Measurements from ENCODE around the gene PCDH19. TPM values are rescaled to one million over a fixed set of nuclear protein-coding genes. Genes with fewer than 3 reads are reported as not detected.

Gene PCDH19
- total and polyA plus RNA-seq, 2 of the 13 experiments (the other 11 are each of a cell fraction or from before 2014, with no cell fraction given) = 0.02 to 0.09 TPM

DNA sequence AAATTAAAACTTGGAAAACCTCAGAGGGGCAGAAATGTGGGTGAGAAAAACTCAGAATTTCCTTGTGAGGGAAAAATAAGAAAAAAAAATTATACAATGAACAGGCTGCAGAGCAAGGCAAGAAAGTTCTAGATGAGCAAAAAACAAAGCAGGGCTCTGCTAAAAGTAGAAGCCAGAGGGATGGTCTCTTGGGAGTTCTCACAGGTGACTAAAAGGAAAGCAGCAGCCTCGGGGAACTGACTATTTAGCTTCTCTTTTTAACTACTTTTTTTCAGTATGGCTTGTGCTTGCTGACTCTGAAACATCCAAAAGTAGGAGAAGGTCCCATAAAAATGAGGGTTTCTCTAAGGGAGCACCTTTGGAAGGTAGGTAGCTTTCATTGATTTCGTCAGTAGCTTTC is 36.4 kb downstream of the PCDH19 start:
- TF ChIP-seq PHF21A (CRISPR knock-in tag; IDR thresholded peaks at IDR 0.05) (no peak), PRMT3 (CRISPR knock-in tag; IDR thresholded peaks at IDR 0.05; ENCODE audit: borderline replicate concordance, low read depth) (no peak), ZNF713 (CRISPR knock-in tag; IDR thresholded peaks at IDR 0.05) (no peak), RXRA (CRISPR knock-in tag; IDR thresholded peaks at IDR 0.05) (no peak), PRPF4 (IDR thresholded peaks at IDR 0.05; ENCODE audit: low read depth, low read length, poor library complexity, severe bottlenecking) (no peak), ATF2 (CRISPR knock-in tag; IDR thresholded peaks at IDR 0.05) (no peak), TARDBP (CRISPR knock-in tag; IDR thresholded peaks at IDR 0.05) (no peak), MEIS2 (CRISPR knock-in tag; IDR thresholded peaks at IDR 0.05) (no peak), NFIB (CRISPR knock-in tag; IDR thresholded peaks at IDR 0.05; ENCODE audit: borderline replicate concordance) (no peak), ZMYM2 (CRISPR knock-in tag; IDR thresholded peaks at IDR 0.05) (no peak), RFX3 (CRISPR knock-in tag; IDR thresholded peaks at IDR 0.05) (no peak), ZBTB10 (CRISPR knock-in tag; IDR thresholded peaks at IDR 0.05; ENCODE audit: borderline replicate concordance) (no peak), JUNB (CRISPR knock-in tag; IDR thresholded peaks at IDR 0.05; ENCODE audit: borderline replicate concordance) (no peak)
- TF ChIP-seq, protein P1, sequence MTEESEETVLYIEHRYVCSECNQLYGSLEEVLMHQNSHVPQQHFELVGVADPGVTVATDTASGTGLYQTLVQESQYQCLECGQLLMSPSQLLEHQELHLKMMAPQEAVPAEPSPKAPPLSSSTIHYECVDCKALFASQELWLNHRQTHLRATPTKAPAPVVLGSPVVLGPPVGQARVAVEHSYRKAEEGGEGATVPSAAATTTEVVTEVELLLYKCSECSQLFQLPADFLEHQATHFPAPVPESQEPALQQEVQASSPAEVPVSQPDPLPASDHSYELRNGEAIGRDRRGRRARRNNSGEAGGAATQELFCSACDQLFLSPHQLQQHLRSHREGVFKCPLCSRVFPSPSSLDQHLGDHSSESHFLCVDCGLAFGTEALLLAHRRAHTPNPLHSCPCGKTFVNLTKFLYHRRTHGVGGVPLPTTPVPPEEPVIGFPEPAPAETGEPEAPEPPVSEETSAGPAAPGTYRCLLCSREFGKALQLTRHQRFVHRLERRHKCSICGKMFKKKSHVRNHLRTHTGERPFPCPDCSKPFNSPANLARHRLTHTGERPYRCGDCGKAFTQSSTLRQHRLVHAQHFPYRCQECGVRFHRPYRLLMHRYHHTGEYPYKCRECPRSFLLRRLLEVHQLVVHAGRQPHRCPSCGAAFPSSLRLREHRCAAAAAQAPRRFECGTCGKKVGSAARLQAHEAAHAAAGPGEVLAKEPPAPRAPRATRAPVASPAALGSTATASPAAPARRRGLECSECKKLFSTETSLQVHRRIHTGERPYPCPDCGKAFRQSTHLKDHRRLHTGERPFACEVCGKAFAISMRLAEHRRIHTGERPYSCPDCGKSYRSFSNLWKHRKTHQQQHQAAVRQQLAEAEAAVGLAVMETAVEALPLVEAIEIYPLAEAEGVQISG (CRISPR knock-in tag; IDR thresholded peaks at IDR 0.05) = no peak
- TF ChIP-seq, protein P2, sequence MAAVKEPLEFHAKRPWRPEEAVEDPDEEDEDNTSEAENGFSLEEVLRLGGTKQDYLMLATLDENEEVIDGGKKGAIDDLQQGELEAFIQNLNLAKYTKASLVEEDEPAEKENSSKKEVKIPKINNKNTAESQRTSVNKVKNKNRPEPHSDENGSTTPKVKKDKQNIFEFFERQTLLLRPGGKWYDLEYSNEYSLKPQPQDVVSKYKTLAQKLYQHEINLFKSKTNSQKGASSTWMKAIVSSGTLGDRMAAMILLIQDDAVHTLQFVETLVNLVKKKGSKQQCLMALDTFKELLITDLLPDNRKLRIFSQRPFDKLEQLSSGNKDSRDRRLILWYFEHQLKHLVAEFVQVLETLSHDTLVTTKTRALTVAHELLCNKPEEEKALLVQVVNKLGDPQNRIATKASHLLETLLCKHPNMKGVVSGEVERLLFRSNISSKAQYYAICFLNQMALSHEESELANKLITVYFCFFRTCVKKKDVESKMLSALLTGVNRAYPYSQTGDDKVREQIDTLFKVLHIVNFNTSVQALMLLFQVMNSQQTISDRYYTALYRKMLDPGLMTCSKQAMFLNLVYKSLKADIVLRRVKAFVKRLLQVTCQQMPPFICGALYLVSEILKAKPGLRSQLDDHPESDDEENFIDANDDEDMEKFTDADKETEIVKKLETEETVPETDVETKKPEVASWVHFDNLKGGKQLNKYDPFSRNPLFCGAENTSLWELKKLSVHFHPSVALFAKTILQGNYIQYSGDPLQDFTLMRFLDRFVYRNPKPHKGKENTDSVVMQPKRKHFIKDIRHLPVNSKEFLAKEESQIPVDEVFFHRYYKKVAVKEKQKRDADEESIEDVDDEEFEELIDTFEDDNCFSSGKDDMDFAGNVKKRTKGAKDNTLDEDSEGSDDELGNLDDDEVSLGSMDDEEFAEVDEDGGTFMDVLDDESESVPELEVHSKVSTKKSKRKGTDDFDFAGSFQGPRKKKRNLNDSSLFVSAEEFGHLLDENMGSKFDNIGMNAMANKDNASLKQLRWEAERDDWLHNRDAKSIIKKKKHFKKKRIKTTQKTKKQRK (IDR thresholded peaks at IDR 0.05; ENCODE audit: low read length) = no peak

More for the DNA sequence above, 36.4 kb downstream of the PCDH19 start:
- H3K4me1 ChIP-seq (ENCODE audit: insufficient read depth, low read length) = no peaks in the 10 kb centered on the region
- no peak overlapping the region for H2AFZ ChIP-seq (ENCODE audit: low read length)
- no peak overlapping the region for H3K4me2 ChIP-seq (ENCODE audit: low read depth, low read length)
- H4K20me1 ChIP-seq (ENCODE audit: insufficient read depth, low read length) = no peaks in the 10 kb centered on the region
- ChIA-PET POLR2A (no interaction called here), CTCF (ENCODE audit: low intra/inter-chr PET ratio, low total read pairs) (no interaction called here)
- no TSS peak for BruUV-seq (replicated peaks)
- DNase-seq (ENCODE audit: low spot score) (no peak), FAIRE-seq (no peak), ATAC-seq (no peak)
- H3K27ac ChIP-seq (ENCODE audit: extremely low read length, insufficient read depth, low read length) = no peak overlapping the region
- no peaks in the 10 kb centered on the region for H3K9me3 ChIP-seq (ENCODE audit: low read length)
- H3K79me2 ChIP-seq (ENCODE audit: insufficient read depth, low read length) = no peaks in the 10 kb centered on the region
- no peaks in the 10 kb centered on the region for H3K27me3 ChIP-seq (ENCODE audit: control insufficient read depth in 1 of 2, insufficient read depth in 2 of 2, low read length in 2 of 2)
- no peaks in the 10 kb centered on the region for H3K36me3 ChIP-seq (replicated peaks in 1 of 2; ENCODE audit: control insufficient read depth in 1 of 2, insufficient read depth in 2 of 2, low read length in 2 of 2)
- H3K9ac ChIP-seq (ENCODE audit: insufficient read depth, low read depth, low read length) = no peak overlapping the region
- in situ Hi-C loops (cut with HindIII; ENCODE audit: extremely low pct_ligation_motif_present, low pct_unique_long_range_greater_than_20kb) (no loop called here), intact Hi-C loops (cut with micrococcal nuclease; ENCODE audit: unreplicated experiment) (no loop called here)
- no peak overlapping the region for H3K4me3 ChIP-seq (replicated peaks in 1 of 3; ENCODE audit: insufficient read depth in 1 of 3, low read depth in 2 of 3, low read length in 3 of 3)
- 7% methylated on average over 2 of the region's 2 CpGs for WGBS (ENCODE audit: low lambda C conversion rate)
